Measurements from ENCODE around the gene MTX1.

The MTX1 gene

DNA sequence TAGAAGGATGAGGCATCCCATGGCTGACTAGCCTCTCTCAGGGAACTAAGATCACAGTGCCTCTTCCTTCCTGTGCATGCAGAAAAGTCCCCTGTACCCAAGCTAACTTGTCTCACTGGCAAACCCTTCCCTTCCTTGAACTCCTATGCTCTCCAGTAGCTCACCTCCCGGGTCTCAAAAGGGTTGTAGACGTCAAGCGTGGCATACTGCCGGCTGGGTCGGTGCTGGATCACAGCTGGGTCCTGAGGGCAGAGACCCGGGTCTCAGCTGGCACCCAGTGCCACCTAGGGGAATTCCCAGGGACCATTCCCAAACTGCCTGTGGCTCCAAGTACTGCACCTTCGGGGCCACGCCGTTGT lies 53.0 kb downstream of the MTX1 start:
- DNase-seq (ENCODE audit: low read depth in 3 of 3) = peak in 1 of 3 donors; percentile 18

DNA sequence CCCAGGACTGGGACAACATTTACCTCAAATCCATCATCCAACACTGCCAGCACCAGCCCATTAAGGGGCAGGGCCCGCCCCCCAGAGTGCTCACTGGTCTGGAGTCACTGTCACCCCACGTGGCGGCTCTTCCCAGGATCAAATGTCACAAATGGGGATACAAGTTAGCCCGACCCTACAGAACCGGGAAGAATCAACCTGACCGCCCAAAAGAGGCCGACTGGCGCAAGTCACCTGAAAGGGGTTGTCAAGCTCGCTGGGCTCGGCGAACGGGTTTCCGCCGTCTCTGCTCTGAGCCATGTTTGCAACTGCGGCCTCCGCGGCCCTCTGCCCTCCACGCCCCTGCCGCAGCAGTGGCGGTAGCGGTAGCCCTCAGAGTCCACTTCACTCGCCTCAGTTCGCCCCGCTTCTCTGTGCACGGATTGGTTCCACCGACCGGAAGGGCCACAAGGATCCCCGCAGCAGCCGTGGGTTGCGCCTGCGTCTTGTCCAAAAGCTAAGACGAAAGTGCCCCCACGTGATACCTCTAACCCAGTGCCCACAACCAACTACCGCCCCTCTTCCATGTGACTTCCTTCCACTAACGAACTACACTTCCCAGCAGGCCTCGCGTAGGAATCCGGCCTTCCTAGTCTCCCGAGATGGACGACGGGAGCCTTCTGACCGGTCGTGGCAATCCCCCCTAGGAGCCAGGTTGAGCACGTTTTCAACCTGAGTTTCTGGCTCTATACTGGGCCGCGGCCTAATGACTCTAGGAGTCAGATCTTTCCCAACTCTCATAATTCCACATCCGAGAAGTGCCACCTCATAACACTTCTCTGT lies 53.6 kb downstream of the MTX1 start, which contains the start of gene SCAMP3:
SCAMP3 (minus strand) TSS at position 509 of the 822 bp plus-strand sequence; CDS start at position 300, 209 bp downstream.
- peak; percentile 79 to 82 (median 80) for DNase-seq (ENCODE audit: low read depth in 3 of 3)

DNA sequence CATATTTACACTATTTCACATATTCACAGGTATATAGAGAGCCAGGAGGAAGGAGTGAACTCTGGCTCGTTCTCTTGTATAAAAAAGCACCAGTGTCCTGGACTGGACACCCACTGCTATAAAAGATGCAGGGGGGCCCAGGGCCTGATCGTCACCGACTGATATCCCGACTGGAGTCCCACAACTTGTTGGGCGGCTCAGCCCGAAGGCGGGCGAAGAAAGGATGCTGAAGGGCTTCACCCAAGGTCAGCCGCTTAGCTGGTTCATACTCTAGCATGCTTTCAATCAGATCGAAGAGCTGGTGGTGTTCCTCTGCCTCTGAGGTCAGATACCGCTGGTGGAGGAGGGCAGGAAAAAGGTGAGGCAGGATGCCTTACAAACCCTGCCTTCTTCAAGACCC lies 54.6 kb downstream of the MTX1 start:
- no peak for DNase-seq (ENCODE audit: low read depth in 3 of 3)

Data from stimulated activated CD4-positive, alpha-beta T cell treated with anti-CD3 and anti-CD28 coated beads, TNF-alpha, amount 100 ng/mL, for 48 hours (primary cell).